DOHH2 (cell line): ENCODE results near the gene KCNK5.

Experiments used
- CTCF ChIP-seq: fragments of 200-600 bp; sonication (generic); IDR thresholded peaks from one replicate; pipeline ENCODE4 v1.5.1; 2014; ENCODE audit warnings: antibody characterized with exemption, mild to moderate bottlenecking, low read depth, low read length; ENCODE audit not compliant: poor library complexity, severe bottlenecking
- EZH2phosphoT487 ChIP-seq: fragments of 200-600 bp; sonication (generic); IDR thresholded peaks from 2 replicates; pipeline ENCODE4 v1.6.1; 2017; ENCODE audit warnings: borderline replicate concordance, mild to moderate bottlenecking, antibody characterized with exemption, low read length, moderate library complexity, mixed read lengths

- TF ChIP-seq CTCF (no peak), EZH2phosphoT487 (no peak)
Measured at GRCh38 chr6:39171489-39172376, 57.5 kb downstream of the KCNK5 start.
